22Rv1 (cell line): Measurements from ENCODE around the gene MCMBP.

Source experiments
- CTCF ChIP-seq: fragments of 450-650 bp; IDR thresholded peaks from 2 replicates; pipeline ENCODE4 v1.5.1; 2017; ENCODE audit warnings: mild to moderate bottlenecking
- ZFX ChIP-seq: fragments of 450-650 bp; IDR thresholded peaks from 2 replicates; pipeline ENCODE4 v1.6.1; 2017; ENCODE audit warnings: antibody characterized with exemption, borderline replicate concordance

GRCh38 chr10:119858063-119858462 is 14.6 kb downstream of the MCMBP start:
- TF ChIP-seq CTCF (no peak), ZFX (no peak)
